NCI-H1436 (cell line): ENCODE data around the gene OXSR1.

Source experiments
- DNase-seq: peaks from one replicate; lab custom pipeline; 2025; lab: John Stamatoyannopoulos, UW

Gene OXSR1

DNA sequence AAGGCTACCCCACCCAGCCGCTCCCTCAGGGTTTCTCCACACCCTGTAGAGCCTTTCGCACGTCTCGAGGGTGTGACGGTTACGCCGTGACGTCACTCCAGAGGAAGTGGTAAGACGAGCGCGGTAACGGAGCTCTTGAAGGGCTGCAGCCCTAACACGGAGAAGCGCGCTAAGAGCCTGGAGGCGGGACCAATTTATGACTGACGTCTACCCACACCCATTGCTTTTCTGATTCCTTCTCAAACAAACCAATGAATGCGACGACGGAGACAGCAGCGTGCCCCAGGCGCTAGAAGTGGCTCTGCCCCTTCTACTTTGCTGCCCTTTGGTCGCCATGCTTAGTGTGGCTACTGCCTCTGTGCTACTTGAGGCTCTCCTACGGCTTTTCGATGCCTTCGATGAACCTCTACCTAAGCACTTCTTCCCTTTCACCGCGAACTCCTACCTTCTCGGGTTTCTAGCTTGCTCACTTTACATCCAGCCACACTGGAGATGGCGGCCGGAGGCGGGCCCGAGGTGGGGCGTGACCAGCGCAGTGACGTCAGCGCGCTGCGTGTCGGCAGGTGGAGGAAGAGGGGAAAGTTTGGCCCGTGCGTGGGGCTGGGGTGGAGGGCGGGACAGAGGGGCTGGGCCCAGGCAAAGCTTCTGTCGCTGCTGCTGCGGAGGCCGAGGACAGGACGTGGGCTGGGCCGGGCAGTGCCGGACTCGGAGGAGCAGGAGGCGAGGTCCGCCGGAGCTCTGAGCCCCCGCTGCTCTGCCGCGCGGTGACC is at the start of gene OXSR1:
Gene OXSR1 (plus strand): TSS at position 586 of the 770 bp plus-strand sequence. CDS start 340 bp downstream, outside the sequence.
- DNase-seq: peak; percentile 92

DNA sequence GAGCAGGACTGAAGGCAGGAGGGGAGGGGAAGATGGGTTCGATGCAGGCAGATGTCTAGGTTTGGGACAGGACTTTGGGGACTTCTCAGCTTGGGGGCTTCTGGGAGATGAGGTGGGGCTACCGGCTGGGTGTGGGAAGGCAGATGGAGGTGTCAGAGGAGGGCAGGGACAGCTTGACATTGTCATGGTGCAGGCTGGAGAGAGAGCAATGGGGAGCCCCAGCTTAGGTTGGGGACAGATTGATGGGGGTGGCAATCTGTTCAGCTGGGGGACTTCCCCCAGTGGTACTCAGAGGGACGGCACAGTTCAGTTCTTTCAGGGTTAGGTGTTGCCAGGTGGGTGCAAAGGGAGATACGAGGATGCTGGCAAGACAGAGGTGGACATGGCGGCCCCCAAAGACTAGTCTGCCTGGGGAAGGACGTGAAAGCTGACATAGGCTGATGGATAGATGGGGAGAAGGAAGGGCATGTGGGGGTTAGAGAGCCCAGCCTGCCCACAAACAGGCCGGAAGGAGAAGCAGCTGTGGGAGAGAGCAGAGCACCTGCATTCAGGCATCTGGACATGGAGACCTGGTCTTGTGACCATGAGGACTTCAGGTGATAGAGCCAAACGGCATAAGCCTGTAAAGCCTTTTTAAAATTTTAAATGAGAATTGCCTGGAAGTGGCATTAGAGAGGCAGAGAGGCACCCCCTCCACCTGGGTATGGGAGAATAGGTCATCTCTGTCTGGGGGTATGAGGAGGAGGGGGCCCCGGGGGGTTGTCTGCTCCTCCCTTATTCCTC is 49.5 kb upstream of the OXSR1 start:
- DNase-seq: no peak

DNA sequence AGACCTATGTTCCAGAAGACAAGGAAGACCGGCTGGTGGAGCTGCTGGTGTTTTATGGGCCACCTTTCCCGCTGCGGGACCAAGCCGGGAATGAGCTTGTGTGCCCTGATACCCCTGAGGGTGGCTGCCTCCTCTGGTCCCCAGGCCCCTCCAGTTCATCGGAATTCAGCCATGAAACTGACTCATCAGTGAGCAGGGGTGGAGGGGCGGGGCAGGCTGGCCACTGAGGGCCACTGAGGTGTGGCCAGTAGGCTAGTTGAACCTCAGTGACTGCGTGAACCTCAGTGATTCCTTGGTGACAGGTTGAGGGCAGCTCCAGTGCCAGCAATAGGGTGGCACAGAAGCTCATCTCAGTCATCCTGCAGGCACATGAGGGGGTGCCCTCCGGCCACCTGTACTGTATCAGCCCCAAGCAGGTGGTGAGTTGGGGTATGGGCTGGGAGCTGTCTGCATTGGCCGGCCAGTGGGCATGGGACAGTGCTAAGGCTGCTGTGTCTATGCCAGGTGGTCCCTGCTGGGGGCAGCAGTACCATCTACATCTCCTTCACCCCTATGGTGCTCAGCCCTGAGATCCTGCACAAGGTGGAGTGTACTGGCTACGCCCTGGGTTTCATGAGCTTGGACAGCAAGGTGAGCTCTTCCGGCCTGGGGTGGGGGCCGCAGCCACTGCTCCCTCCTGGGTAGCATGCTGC is 48.7 kb upstream of the OXSR1 start:
- no peak for DNase-seq

DNA sequence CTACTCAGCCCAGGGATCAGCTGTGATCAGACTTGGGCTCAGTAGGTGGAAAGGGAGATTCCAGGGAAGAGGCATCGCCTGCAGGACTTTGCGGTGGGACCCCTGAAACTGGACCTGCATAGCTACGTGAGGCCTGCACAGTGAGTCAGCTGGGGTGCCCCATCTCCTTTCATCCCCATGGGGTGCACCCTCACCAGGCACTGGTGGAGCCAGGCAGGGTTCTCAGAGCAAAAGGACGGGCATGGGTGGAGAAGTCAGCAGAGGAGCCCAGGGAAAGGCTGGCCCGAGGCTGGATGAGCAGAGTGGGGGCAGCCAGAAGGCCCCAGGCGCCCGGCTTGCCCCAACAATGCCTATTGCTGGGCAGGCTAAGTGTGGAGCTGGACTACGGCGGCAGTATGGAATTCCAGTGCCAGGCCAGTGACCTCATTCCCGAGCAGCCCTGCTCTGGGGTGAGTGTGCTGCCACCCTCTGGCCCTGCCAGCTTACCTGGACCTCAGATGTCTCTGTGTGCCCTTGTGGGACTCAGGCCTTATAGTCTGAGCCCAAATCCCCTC is 48.1 kb upstream of the OXSR1 start:
- DNase-seq: no peak

DNA sequence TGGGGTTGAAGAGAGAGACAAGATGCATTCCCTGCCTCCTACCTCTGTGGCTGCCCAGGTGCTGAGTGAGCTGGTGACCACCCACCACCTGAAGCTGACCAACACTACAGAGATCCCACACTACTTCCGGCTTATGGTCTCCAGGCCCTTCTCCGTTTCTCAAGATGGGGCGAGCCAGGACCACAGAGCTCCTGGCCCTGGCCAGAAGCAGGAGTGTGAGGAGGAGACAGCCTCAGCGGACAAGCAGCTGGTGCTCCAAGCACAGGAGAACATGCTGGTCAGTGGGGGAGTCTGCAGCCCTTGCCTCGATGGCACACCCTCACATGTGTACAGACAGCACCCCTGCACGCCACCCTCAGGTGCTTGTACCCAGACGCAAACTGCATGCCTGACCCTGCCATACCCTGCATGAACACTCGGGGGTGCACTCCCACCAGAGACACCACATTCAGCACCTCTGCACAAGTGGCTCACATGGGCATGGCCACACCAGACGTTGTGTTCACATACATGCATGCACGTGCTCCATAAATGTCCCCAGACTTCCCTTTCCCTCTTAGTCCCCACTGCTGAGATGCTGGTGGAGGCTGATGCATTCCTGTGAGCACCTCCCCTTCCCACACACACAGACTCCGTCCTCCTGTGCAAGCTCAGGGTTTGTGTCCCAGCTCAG is 47.5 kb upstream of the OXSR1 start:
- DNase-seq: no peak

DNA sequence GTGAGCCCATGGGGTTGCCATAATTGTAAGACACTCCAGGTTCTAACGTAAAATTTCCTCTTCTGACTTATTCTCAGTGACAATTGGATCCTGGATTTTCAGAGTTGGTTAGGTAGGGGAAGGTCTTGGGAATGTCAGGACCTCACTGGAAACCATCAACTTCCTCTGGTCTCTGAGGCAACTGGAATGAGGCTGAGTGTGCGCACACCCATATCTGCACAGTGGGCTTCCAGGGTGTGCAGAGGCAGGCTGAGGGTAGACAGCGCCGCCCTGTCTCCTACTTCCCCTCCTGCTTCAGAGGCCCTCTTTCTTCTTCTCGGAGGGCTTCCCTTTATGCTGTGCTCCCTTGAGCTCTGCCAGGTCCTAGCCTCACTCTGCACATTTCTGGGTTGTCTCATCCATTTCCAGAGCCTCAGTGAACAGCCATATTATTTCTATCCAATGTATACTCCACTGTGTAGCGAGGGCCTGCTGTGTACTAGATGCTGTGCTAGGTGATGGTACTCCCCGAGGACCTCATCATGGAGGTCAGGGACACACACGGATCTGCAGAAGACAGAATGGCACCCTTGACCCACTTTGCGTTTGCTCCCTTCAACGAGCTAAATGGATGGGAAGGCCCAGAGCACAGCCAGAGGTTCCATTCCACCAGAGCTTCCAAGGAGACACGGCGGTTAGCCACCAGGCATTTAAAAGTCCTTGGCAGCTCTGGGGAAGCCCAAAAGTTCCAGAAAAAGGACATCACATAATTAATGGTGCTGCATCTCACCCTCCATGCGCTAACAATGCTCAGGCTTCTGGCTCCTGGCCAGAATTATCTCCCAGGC is 46.7 kb upstream of the OXSR1 start:
- DNase-seq: no peak

DNA sequence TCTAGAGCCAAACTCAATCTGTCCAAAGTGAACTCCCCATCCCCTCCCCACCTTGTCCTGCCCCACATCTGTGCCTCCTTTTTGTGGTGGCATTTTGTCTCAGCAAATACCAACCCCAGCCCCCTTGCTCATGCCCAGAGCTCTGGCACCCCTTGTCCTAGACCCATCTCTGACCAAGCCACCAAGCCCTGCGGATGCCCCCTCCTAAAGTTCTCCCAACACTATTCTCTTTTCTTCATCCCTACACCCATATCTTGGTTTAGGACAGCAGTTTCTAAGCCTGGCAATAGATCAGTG is 46.1 kb upstream of the OXSR1 start:
- no peak for DNase-seq

DNA sequence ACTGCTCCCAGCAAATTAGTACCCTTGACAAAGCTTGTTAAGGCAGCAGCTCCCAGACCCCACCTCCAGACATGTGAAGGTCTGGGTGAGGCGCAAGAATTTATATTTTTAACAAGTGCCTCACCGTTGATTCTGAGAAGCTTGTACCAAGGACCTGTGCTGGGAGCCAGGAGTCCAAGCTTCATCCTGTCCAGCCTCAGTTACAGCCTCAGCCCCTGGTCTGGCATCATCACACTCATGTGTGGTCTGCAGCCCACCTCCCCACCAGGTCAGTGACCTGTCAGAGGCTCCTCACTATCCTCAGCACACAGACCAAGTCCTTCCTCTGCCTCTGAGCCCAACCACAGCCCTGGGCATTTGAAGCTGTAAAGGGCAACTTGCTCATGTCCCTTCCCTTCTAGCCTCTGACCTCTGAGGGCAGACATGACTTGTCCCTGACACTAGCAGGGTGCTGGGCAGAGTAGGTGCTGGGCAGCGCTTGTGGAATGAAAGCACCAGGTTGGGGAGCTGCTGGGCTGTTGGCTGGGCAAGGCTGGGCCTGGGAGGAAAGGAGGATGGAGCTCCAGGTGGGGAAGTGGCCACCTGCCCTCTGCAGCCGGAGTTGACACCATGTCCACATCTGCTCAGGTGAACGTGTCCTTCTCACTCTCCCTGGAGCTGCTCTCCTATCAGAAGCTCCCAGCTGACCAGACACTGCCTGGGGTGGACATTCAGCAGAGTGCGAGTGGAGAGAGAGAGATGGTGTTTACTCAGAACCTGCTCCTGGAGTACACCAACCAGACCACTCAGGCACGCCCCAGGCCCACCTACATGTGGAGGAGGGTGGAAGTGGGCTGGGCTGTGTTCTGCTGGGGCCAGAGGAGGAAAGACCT is 45.3 kb upstream of the OXSR1 start:
- DNase-seq: no peak

DNA sequence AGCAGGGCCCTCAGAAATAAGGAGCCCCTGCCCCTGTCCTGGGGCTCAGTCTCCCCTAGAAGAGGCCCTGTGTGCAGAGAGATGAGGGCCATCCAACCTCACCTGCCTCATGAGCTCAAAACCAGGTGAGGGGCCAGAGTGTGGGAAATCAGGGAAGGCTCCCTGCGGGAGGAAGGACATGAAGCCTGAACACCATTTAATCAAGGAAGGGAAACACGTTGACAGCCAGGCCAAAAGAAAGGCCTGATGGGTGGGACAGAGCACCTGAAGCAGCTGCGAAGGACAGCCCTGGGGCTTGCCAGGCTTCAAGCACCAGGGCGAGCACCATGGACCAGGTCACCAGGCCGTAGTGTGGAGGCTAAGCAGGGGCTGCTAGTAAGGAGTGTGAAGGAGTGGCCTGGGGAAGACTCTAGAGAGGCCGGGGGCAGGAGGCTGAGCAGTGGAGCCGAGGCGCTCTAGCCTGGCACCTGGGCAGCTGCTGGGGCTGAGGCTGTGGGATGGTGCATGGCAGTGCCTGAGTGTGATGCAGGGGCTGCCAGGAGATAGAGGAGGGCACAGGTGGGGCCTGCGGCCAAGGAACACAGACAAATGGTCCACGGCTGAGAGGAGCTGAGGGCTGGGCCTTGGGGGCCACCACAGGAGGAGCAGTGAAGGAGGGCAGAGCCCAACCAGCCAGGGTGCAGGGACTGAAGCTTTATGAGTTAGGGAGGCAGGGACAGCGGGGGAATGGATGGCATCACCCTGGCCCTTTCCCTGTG is 44.5 kb upstream of the OXSR1 start:
- no peak for DNase-seq

DNA sequence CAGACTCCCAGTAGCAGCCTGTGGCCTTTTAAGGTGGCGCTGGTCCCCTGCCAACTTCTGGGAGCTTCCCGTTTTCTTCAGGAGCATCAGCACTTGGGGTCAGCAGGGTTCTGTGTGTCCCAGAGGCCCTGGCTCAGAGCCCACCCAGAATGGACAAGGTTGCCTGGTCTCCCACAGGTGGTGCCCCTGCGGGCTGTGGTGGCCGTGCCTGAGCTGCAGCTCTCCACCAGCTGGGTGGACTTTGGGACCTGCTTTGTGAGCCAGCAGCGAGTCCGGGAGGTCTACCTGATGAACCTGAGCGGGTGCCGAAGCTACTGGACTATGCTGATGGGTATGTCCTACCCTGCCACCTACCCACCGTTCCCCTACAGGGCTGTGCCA is 43.9 kb upstream of the OXSR1 start:
- DNase-seq: no peak

DNA sequence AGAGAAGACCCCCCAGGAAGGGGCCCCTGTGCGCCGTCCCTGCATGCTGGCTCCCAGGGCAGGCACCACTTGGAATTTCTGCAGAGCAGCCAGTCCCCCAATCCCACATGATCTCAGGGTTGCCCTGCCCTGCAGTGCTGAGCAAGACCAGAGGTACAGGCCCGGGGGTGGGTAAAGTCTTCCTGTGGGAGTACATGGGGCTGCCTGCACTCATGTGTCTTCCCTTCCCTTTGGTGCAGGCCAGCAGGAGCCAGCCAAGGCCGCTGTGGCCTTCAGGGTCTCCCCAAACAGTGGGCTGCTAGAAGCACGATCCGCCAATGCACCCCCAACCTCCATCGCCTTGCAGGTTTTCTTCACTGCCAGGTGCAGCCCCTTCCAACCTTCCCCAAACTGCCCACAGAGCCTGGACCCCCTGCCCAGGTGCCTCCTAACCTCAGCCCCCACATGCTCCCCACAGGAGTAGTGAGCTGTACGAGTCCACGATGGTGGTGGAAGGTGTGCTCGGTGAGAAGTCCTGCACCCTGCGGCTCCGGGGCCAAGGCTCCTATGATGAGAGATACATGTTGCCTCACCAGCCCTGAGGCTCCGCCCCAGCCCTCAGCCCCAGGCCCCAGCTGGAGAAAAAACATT is 43.4 kb upstream of the OXSR1 start:
- no peak for DNase-seq

DNA sequence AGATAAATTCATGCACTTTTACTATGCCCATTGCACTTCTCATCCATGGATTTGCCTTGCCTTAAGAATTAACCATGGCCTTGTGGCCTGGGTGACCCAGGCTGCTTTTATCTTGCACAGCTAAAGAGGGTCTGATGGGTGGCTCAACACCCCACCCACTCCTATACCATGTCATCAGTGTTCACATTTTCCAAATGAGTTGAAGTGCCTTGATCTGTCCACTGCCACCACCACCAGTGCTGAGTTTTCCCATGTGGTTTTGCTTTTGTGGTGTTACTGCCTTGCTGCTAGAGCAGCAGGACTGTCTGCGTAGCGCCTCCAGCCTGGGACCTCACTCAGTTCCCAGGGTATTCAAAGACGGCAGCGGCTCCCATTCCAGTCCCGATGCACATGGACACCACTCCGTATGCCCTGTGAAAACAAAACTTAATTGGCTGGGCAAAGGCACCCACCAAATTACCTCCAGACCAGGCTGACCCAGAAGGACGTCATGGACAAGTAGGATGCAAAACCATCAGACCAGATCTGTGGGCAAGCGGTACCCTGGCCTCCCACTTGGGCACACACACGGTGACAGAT is 42.5 kb upstream of the OXSR1 start:
- no peak for DNase-seq

DNA sequence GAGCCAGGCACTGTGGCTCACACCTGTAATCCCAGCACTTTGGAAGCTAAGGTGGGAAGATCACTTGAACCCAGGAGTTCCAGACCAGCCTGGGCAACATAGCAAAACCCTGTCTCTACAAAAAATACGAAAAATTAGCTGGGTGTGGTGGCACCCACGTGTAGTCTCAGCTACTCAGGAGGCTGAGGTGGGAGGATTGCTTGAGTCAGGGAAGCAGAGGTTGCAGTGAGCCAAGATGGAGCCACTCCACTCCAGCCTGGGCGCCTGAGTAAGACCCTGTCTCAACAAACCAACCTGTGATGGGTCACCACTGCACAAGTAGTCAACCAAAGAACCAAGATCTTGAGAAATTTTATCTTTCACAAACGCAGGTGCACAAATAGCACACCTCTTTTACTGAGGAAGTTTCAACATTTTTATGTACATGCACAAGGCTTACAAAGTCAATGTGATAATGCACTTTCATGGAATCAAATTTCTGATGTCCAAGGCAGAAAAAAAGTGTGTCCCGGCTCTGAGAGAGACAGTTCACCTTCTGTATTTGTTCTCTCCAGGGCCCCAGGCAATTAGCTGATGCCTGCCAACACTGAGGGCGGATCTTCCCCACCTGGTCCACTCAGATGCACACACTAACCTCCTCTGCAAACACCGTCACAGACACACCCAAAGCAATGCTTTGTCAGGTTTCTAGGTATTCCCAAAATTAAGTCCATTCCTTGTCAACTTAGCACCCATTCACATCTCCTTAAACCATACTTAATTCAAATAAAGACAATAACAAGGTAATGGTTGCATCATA is 40.8 kb upstream of the OXSR1 start:
- DNase-seq: no peak

DNA sequence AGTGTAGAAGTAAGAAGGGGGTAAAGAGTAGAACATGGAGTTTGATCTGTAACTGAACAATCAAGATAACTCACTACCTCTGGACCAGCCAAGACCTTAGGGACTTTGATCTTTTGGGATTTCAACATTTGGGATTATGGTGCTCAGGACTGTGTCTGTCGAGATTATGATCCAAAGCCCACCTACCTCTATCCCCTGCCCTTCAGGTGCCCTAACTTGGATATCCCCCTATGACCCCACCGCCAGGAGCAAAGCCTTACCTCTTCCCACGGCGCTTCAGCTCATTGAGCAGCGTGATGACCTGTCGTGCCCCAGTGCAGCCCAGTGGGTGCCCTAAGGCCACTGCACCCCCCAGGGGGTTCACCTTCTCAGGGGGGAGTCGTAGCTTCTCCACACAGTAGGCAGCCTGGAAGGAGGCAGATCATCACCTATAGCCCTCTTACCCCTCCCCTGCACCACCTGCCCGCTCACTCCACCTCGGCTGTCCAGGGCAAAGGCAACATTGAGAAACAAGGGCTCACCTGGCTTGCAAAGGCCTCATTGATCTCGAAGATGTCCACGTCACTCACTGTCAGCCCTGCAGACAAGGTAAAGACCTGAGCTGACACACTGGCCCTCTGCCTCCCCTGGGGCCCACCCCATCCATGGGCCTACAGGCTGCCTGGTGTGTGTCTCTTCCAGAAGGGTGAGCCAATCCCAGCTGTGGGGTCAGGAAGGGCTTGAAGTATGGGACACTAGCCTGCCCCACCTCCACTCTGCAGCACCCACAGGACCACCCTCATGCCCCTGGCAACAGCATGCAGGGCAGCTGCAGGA is 39.8 kb upstream of the OXSR1 start:
- no peak for DNase-seq

DNA sequence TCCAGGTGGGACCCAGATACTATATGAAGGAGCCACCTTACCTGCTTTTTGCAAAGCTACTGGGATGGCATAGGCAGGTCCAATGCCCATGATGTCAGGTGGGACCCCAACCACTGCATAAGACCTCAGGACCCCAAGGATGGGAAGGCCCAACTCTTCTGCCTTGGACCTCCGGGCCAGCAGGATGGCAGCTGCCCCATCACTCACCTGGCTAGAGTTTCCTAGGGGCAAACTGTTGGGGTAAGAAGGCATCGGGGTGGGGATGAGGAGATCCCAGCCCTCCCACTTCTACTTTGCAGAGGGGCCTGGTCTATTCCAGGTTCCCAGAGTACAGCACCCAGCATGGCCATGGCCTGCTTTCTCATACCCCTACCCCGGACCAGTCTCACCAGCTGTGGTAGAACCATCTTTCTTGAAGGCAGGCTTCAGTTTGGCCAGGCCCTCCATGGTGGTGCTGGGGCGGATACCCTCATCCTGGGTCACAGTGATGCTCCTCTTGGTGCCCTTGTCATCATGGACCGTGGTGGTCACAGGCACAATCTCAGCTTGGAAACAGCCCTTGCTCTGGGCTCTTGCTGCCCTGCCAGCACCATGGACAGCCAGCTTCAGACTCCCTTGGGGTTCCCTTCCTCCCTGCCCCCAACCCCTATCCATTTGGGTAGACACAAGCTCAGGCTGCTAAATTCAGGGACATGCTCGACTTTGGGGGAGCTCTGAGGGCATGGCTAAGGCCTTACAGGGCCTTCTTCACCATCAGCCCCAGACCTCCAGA is 39.0 kb upstream of the OXSR1 start:
- DNase-seq: no peak

DNA sequence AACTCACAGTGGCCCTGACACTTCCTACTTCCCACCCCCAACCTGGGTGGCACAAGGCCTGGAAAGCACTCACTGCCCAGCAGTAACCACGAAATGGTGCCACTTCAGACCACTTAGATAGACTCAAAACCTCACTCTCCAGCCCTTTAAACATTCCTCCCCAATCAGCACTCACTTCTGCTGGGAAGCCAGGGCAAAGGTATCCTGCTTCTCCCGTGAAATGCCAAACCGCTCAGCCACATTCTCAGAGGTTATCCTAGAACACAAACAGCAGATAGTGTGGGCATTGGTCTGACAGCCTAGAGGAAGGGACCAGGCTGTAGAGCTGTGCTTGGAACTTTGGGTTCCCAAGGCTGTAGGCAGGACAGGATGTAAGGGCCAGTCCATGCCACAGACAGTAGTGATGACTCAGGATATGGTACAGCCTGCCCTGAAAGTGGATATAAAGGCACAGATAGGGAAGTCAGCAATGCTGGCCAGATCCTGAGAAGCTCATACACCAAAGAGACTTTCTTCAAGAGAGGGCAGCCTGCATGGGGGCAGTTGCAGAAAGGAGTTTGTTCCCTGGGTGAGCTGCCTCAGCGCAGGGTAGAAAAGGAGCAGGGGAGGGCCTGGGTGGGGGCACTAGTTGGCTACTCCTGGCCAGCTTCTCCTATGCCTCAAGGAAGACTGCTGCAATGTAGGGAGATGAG is 37.6 kb upstream of the OXSR1 start:
- DNase-seq: no peak
